ENCODE data around the gene FOXJ3. TPM values are rescaled to one million over a fixed set of nuclear protein-coding genes. Genes with fewer than 3 reads are reported as not detected.

Gene FOXJ3
- total and polyA plus RNA-seq, 2 donors (not counting 1 experiment from before 2014, with no cell fraction given): 22.6 to 29.5 TPM

DNA sequence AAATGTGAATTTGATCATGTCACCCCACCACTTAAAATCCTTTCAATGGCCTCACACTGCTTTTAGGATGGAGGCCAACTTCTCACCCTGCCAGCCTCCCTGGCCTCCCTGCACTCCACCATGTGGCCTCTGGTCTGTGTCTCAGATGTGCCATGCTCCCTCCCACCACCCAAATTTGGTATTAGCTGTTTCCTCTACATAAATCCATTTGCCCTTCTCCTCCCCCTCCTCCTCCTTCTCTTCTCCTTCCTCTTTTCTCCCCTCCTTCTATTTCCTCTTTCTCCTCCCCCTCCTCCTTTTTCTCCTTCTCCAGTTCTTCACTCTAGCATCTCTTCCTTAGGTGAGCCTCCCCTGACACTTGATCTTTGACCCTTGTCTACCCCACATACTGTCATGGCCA is 198.6 kb downstream of the FOXJ3 start:
- Histone ChIP-seq H3K27me3 (ENCODE audit: control insufficient read depth, insufficient read depth, low read length) (peaks cover 4% of the 10 kb centered on the region), H3K9me3 (ENCODE audit: control insufficient read depth, insufficient read depth, low read depth, low read length) (no peaks in the 10 kb centered on the region), H3K4me2 (ENCODE audit: extremely low read depth, insufficient read depth, low read length) (no peak overlapping the region), H4K20me1 (ENCODE audit: control insufficient read depth, extremely low read depth, insufficient read depth, low read length) (no peaks in the 10 kb centered on the region), H3K36me3 (ENCODE audit: control insufficient read depth, insufficient read depth, low read length) (no peaks in the 10 kb centered on the region), H3K79me2 (ENCODE audit: control insufficient read depth, insufficient read depth, low read length) (no peaks in the 10 kb centered on the region), H3K4me1 (ENCODE audit: control insufficient read depth, extremely low read depth, insufficient read depth, low read length) (no peaks in the 10 kb centered on the region), H3K27ac (ENCODE audit: insufficient read depth, low read length) (no peak overlapping the region), H3K9ac (ENCODE audit: insufficient read depth, low read length) (no peak overlapping the region), H3K4me3 (replicated peaks in 1 of 4; ENCODE audit: control extremely low read depth in 1 of 4, insufficient read depth in 1 of 4, low read depth in 3 of 4, low read length in 4 of 4) (no peak overlapping the region), H2AFZ (ENCODE audit: low read length) (no peak overlapping the region)
- no peak for DNase-seq (ENCODE audit: low read depth in 2 of 2)
- no peak for TF ChIP-seq EZH2 (IDR thresholded peaks at IDR 0.05; ENCODE audit: low read length, missing control alignments)
- TF ChIP-seq, protein P1, sequence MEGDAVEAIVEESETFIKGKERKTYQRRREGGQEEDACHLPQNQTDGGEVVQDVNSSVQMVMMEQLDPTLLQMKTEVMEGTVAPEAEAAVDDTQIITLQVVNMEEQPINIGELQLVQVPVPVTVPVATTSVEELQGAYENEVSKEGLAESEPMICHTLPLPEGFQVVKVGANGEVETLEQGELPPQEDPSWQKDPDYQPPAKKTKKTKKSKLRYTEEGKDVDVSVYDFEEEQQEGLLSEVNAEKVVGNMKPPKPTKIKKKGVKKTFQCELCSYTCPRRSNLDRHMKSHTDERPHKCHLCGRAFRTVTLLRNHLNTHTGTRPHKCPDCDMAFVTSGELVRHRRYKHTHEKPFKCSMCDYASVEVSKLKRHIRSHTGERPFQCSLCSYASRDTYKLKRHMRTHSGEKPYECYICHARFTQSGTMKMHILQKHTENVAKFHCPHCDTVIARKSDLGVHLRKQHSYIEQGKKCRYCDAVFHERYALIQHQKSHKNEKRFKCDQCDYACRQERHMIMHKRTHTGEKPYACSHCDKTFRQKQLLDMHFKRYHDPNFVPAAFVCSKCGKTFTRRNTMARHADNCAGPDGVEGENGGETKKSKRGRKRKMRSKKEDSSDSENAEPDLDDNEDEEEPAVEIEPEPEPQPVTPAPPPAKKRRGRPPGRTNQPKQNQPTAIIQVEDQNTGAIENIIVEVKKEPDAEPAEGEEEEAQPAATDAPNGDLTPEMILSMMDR (conservative IDR thresholded peaks at IDR 0.05 in 1 of 2, IDR thresholded peaks at IDR 0.05 in 1 of 2; ENCODE audit: low read depth in 1 of 2, low read length in 2 of 2): no peak

DNA sequence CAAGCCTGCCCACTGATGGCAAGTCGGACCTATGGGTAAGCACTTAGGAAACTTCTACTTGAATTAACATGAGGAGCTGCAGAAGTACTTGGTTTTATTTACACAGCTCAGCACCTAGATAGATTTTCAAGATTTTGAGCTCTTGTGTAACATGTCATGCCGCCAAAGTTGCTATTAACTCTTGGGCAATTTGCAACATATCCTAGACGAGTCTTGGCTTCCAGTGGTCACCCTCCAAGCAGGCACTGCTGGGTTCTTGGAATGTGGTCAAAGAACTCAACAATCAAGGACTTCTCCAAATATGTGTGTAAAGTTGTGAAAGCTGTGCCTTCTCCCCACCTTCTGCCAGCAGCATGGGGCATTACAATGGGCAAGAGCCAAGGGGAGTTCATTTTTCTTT is 199.6 kb downstream of the FOXJ3 start:
- Histone ChIP-seq H3K79me2 (ENCODE audit: control insufficient read depth, insufficient read depth, low read length) (no peaks in the 10 kb centered on the region), H3K27ac (ENCODE audit: insufficient read depth, low read length) (no peak overlapping the region), H3K4me3 (replicated peaks in 1 of 4; ENCODE audit: control extremely low read depth in 1 of 4, insufficient read depth in 1 of 4, low read depth in 3 of 4, low read length in 4 of 4) (no peak overlapping the region), H3K4me2 (ENCODE audit: extremely low read depth, insufficient read depth, low read length) (no peak overlapping the region), H2AFZ (ENCODE audit: low read length) (no peak overlapping the region), H4K20me1 (ENCODE audit: control insufficient read depth, extremely low read depth, insufficient read depth, low read length) (no peaks in the 10 kb centered on the region), H3K9me3 (ENCODE audit: control insufficient read depth, insufficient read depth, low read depth, low read length) (no peaks in the 10 kb centered on the region), H3K9ac (ENCODE audit: insufficient read depth, low read length) (no peak overlapping the region), H3K36me3 (ENCODE audit: control insufficient read depth, insufficient read depth, low read length) (no peaks in the 10 kb centered on the region), H3K27me3 (ENCODE audit: control insufficient read depth, insufficient read depth, low read length) (peaks cover 4% of the 10 kb centered on the region), H3K4me1 (ENCODE audit: control insufficient read depth, extremely low read depth, insufficient read depth, low read length) (no peaks in the 10 kb centered on the region)
- DNase-seq (ENCODE audit: low read depth in 2 of 2): no peak
- TF ChIP-seq, protein P1 (conservative IDR thresholded peaks at IDR 0.05 in 1 of 2, IDR thresholded peaks at IDR 0.05 in 1 of 2; ENCODE audit: low read depth in 1 of 2, low read length in 2 of 2): no peak
- TF ChIP-seq EZH2 (IDR thresholded peaks at IDR 0.05; ENCODE audit: low read length, missing control alignments): no peak

DNA sequence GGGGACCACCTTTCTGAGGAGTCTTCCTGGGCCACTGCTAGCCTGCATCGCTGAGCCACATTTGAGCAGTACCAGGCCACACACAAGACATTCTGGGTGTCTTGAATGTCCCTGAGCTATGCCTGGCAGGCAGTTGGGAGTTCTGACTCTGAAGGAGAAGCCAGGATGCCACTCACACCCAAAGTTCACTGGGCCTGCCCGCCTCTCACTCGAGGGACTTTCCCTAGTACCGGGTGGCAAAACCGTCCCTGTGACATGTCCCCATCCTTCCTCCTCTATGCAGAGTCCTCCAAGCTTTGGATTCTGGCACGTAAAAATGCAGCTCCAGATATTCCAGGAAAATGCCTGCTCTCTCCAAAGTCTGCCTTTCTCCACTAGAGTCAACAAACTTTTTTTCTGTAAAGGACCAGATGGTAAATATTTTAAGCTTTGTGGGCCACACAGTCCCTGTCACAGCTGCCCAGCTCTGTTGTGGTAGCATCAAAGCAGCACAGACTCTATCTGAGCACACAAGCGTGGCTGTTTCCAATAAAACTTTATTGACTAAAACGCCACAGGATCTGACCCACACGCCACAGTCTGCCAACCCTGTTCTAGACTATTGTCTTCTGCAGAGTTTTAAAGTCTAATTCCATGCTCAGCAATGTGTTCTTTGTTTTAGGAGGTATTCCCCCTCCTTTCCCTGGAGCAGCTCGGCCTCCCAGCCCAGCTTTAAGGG is 201.1 kb downstream of the FOXJ3 start:
- DNase-seq (ENCODE audit: low read depth in 2 of 2): no peak

More for the DNA sequence above, 201.1 kb downstream of the FOXJ3 start:
- H4K20me1 ChIP-seq (ENCODE audit: control insufficient read depth, extremely low read depth, insufficient read depth, low read length): no peaks in the 10 kb centered on the region
- no peaks in the 10 kb centered on the region for H3K36me3 ChIP-seq (ENCODE audit: control insufficient read depth, insufficient read depth, low read length)
- H3K4me2 ChIP-seq (ENCODE audit: extremely low read depth, insufficient read depth, low read length): no peak overlapping the region
- peaks cover 4% of the 10 kb centered on the region for H3K27me3 ChIP-seq (ENCODE audit: control insufficient read depth, insufficient read depth, low read length)
- no peak overlapping the region for H2AFZ ChIP-seq (ENCODE audit: low read length)
- H3K9me3 ChIP-seq (ENCODE audit: control insufficient read depth, insufficient read depth, low read depth, low read length): no peaks in the 10 kb centered on the region
- no peak for TF ChIP-seq EZH2 (IDR thresholded peaks at IDR 0.05; ENCODE audit: low read length, missing control alignments)
- TF ChIP-seq, protein P1 (conservative IDR thresholded peaks at IDR 0.05 in 1 of 2, IDR thresholded peaks at IDR 0.05 in 1 of 2; ENCODE audit: low read depth in 1 of 2, low read length in 2 of 2): no peak
- H3K79me2 ChIP-seq (ENCODE audit: control insufficient read depth, insufficient read depth, low read length): no peaks in the 10 kb centered on the region
- no peak overlapping the region for H3K9ac ChIP-seq (ENCODE audit: insufficient read depth, low read length)
- no peaks in the 10 kb centered on the region for H3K4me1 ChIP-seq (ENCODE audit: control insufficient read depth, extremely low read depth, insufficient read depth, low read length)
- no peak overlapping the region for H3K4me3 ChIP-seq (replicated peaks in 1 of 4; ENCODE audit: control extremely low read depth in 1 of 4, insufficient read depth in 1 of 4, low read depth in 3 of 4, low read length in 4 of 4)
- no peak overlapping the region for H3K27ac ChIP-seq (ENCODE audit: insufficient read depth, low read length)
